Measurements from ENCODE around the gene RASAL3. TPM values are rescaled to one million over a fixed set of nuclear protein-coding genes. Genes with fewer than 3 reads are reported as not detected.

Gene RASAL3
- total RNA-seq, 1 experiment from 2014 or later = not detected

DNA sequence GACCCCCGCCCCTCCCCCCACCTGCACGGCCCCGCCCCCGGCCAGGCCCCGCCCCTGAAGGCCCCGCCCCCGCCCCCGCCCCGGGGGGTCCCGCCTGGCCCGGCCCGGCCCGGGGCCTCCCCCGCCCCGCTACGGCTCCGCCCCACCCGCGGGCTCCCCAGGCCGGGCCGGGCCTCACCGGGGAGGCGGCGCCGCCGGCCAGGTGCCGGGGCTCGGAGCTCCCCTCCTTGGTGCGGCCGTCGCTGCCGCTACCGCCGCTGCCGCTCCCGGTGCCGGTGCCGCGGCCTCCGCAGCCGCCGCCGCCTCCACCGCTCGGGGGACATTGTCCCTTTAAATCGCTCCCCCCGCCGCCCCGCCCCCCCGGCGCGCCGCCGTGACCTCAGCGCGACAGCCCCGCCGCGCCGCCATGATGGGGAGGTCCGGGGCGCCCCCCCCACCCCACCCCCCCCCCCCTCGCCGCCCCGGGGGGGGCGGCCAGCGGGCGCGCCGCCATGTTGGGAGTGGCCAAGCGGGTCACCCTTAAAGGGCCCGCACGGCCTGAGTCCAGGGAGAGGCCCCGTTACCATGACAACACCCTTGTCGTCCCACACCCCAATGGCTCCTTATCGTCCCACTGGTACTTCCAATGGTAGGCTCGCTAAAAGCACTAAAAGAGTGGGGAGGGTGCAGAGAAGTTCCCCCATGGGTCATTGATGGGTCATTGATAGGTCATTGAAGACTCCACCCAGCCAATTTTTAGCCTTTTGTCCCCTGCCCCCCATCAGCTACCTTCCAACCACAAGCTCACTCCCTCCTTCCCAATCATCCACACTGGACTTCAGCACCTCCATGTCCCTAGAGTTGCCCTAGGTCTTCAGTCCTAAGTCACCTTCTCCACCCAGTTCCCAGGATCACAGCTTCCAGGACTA is 14.5 kb downstream of the RASAL3 start, which contains the start of gene WIZ:
Gene WIZ, minus strand, starts transcription at position 337 of the 908 bp plus-strand sequence. CDS start 1,649 bp downstream, outside the sequence.
- peak; percentile 14 for DNase-seq (ENCODE audit: low spot score)

DNA sequence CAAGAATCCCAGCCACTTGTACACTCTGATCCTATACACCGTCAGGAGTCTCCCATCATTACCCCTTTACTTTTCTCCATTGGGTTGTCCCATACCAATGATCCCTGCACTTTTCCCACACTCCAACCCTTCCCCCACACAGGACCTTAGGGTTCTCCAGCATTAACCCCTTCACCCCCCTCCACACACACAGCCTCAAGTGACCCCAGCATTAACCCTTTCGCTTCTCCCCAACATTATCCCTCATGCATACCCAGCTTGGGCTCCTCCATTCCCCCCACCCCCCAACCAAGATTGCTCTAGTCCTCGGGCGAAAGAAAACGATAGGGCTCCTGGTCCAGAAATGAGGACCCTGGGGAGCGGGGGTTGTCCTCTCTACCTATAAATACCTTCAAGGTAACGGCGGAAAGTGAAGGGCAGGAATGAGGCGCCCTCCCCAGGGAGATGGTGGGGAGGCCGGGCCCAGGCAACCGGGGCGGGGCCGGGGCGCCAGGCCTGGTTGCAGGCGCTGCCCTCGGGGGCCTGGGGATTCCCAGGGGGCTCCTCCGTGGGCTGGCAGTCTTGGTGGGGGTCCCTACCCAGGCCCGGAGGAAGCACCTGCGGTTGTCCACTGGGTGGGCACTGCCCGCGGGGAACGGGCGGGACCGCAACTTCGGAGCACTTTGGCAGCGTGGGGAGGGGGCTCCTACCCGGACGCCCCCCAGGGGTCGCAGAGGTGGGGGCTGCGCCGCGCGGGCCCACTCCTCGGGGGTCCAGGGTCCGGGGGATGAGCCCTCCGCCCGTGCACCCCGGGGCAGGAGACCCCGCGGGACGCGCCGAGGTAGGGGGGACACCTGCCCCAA is 15.3 kb downstream of the RASAL3 start:
- no peak for DNase-seq (ENCODE audit: low spot score)

DNA sequence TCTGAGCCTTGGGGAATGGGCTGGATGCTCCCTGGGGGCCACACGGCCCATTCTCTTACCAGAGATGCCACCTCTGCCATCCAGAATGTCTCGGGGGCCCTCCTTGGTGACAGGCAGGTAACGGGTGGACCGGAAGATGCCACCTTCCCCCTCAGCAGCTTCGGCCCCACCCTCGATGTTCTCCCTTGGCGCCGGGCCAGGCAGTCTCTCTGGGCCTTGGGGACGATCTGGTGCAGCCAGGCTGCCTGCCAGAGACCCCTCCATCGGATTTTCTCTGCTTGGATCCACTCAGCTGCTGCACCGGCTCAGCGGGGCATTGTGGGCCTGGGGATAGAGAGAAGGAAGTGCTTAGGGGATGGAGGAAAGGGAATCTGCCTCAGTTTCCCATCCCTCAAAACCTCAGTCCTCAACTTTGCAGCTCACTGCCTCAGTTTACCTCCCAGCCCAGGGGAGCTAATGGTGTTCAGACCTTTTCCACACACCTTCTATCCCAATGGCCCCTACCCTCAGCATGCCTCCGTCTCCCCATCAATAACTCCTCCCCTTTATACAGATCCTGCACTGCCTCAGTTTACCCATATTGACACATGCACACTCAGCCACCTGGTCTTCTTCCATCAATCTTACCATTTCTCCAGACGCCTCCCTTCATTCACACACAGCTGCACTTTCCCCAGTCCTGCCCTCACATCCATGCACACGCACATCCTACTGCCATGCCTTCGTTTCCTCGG is 16.1 kb downstream of the RASAL3 start:
- no peak for DNase-seq (ENCODE audit: low spot score)

DNA sequence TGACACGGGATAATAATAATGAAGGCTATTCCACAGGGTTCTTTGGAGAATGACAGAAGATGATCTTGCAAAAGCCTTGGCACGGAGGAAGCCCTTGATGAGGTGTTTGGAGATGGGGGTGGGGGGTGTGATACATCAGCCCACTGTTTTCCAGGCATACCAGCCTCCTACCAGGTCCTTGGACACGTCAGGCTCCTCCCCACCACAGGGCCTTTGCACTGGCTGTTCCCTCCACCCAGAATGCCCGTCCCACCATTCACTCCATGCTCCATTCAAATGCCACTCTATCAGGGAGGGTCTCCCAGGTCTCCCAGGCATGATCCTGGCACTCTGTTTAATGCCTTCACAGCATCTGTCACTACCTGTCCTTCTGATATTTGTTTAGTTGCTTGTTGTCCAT is 17.3 kb downstream of the RASAL3 start:
- DNase-seq (ENCODE audit: low spot score) = no peak

DNA sequence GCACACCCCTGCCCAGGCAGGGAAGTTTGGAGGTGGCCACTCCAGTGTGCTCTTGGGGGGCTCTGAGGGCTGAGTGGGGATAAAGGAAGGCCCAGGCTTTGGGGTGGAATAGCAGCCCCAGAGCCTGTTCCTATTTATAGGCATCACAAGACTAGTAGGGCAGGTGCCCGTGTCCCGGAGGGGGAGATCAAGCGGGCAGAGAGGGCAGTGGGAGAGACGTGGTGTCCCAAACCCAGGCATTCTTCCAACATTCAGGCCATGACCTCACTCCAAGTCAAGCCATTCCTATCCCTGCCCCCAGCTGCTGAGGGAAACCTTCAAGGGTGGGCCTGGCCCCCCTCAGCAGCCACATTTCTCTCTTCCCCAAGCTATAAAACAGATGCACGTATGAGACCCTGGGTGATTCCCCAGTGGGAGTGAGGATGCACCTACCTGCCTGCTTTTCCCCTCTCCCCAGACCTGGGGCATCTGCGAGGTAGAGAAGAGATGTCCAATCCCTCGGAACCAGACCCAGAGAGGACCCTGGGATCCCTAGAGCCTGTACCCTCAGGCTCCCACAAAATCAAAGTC is 18.5 kb downstream of the RASAL3 start:
- DNase-seq (ENCODE audit: low spot score) = no peak

DNA sequence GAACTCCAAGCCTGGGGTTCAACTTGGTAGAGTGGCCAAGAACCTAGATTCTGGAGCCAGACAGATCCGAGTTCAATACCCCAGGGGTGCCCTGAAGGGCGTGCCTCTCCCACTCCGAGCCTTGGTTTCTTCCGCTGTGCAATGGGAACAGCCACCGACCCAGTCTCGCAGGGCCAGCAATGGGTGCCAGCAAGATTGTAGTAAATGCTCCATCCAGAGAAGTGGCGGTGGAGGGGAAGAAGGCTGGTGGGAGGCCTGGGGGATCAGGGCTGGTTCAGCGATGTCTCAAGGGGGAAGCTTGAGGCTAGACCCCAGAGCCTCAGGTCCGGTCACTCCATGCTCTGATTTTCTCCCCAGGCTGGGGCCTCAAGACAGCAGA is 19.1 kb downstream of the RASAL3 start:
- no peak for DNase-seq (ENCODE audit: low spot score)

DNA sequence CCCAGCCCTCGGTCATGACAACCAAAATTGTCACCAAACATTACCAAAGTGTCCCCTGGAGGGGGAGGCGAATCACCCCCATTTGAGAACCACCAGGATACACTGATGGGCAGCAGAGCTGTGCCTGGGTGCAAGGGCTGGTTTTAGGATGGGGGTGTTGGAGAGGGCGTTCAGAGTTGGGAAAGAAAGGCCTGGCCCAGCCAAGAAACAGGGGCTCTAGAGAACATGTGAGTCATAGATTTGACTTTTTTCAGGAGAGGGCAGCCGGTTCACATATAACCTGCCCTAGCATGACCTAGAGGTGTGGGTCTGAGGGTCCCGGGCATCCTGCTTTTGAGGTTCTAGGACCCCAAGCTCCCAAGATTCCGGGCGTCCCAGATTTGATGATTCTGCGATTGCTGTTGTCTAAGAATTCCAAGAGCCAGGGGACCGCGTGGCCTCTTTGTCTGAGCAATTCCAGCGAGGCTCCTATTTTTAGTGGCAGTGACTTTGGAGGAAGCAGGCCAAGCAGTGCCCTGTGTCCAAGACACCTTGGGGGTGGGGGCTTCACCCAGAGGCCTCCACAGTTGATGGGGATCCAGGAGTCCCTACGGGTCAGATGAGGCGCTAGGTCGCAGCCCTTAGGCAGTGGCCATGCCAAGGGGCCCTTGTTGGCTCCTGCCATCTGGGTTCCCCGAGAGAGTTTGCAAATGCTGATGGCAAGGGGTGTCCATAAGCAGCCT is 19.7 kb downstream of the RASAL3 start:
- DNase-seq (ENCODE audit: low spot score) = no peak

DNA sequence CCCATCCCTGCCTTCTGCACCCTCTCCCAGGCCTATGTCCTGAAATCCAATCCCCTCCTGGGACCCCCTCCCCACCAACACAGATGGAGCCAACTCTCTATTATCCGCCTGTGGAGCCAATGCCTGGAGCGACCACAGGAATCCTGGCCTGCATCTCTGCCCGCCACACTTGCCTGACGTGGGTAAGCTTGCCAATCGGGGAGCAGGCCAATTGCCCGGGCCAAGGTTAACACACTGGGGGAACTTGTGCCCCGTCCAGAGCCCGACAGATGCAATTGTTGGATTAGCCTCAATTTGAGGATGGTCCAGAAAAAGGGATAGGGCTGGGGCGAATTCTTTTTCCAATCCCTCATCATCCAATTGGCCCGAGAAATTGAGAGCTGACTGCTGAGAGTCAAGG is 20.5 kb downstream of the RASAL3 start:
- no peak for DNase-seq (ENCODE audit: low spot score)

DNA sequence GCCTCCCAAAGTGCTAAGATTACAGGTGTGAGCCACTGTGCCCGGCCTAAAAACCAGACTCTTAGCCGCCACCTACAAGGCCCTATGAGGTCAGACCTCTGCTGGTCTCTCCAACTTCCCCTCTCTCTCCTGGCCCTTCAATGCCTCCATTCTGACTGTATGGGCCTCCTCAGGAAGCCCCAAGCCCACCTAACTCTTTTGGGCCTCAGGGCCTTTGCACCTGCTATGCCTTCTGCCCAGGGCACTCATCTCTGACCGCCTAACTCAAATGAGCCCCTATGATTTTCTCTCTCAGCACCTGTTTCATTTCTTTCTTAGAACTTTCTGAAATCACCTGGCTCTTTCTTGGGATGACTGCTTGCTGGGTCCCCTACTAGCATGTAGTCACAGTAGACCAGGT is 21.0 kb downstream of the RASAL3 start:
- DNase-seq (ENCODE audit: low spot score) = no peak

DNA sequence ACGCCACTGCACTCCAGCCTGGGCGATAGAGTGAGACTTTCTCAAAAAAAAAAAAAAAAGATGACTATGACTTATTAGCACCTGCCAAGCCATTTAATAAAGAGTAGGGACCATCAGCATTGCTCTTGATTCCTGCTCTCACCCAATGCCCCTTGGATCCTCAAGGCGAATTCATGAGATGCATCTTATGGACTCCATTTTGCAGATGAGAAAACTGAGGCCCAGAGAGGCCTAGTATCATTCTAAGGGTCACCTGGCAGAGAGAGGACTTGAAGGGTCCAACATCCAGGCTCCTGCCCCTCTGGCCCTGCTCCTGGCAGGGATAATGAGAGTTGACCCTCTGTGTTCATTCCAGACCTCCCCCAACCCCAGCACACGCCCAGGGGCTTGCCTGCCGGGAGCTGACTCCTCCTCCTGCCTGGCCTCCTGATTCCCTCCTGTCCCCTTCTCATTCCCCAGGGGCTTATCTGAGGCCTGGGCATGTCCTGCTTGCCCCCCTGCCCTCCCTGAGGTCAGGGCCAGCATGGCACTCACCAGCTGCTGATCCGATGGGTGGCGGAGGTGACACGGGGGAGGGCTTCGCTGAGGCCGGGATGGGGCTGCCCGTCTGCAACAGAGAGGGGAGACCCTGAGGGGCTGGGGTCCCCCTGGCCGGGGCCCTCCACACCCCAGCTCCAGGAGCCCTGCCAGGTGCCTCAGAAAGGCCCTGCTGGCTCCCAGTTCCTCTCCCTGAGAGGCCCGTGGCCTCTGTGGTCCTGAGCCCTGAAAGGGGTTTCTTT is 22.0 kb downstream of the RASAL3 start:
- no peak for DNase-seq (ENCODE audit: low spot score)

DNA sequence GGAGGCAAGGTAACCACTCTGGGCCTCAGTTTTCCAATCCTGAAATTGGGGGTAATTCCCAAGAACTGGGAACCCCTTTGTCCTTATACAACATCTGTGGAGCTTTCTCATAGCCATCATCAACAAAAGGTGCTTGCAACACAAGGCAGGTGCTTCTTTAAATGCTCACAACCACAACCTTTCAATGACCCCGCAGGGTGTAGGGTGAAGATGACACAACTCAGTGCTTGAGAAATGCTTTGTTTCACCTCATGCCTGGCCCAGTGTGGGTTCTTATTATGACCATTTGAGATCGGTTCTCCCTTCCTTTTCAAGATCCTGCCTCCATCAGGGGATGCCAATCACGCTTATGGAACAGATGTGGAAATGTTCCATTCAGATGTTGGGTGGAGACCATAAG is 23.0 kb downstream of the RASAL3 start:
- no peak for DNase-seq (ENCODE audit: low spot score)

DNA sequence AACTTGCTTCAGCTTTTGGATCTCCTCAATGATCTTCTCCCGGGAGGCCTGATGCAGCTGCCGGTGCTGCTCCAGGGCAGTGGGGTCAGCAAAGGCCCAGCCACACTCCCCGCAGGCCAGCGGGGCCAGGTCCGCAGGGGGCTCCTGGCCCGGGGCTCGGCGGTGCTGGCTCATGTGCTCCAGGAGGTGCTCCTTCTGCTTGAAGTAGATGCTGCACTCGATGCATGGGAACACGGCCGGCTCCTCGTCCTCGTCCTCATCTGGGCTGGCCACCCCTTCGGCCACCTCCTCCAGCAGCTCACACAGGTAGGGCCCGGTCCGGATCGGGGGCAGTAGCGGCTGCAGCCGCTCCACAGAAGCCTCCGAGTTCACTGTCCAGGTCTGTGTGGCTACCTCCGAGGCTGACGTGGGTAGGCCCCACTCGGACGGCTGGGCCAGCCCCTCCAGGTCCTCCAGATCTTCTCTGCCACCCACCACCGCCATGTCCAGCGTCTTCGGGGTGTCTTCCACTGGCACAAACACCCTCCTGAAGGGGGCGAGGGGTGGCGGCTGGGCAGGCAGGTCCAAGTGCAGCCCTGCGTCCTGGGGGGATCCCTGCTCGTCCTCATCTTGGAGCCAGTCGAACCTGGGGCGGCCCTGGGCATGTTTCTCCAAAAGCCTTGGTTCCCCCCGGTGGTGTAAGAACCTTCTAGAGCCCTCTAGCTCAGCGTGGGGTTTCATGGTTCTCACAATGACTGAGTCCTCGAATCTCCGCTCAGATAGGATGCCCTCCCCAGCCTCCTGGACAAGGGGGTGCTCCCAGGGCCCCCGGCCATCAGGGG is 24.3 kb downstream of the RASAL3 start:
- DNase-seq (ENCODE audit: low spot score) = no peak

DNA sequence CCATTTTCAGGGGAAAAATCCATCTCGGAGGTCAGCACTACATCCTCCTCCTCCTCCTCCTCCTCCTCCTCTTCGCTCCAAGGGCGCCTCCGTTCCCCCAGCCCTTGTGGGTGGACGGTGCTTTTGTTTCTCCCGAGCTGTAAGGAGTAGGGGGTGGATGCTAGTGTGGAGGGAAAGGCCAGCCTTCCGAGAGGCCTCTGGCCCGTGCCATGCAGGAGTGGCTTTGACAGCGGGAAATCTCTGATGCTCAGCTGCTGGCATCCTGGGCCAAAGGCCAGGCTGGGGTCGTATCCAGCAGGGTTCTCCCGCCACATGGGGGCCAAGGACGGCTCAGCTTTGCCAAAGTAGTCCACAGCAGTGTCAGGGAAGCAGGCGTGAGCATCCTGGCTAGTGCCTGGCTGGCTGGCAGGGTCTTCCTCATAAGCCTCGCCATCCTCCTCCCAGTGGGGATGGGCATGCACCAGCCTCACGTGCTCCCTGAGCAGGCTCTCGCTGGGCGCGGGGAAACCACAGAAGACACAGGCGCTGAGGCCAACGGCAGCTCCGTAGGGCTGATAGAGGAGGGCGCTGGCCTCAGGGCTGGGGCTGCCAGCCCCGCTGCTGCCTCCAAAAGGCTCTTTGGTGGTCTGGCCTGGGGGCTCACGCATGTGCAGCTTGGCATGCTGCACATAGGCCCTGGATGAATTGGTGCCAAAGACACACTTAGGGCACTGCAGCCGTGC is 25.1 kb downstream of the RASAL3 start:
- no peak for DNase-seq (ENCODE audit: low spot score)

DNA sequence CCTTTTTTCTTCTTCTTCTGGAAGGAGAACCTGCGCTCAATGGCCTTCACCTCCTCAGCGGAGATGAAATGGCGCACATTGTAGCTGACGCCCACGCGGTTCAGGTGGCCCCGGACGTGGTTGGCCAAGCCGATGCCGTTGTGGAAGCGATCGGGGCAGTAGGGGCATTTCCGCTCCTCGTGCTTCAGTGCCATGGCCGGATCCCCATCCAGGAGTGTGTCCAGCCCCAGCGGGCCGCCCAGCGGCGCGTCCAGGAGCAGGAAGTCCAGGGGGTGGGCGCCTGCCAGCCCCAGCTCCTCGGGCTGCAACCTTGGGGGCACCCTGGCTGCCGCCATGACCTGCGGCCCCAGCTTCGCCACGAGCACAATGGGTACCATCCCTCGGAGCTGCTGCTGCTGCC is 25.8 kb downstream of the RASAL3 start:
- no peak for DNase-seq (ENCODE audit: low spot score)

DNA sequence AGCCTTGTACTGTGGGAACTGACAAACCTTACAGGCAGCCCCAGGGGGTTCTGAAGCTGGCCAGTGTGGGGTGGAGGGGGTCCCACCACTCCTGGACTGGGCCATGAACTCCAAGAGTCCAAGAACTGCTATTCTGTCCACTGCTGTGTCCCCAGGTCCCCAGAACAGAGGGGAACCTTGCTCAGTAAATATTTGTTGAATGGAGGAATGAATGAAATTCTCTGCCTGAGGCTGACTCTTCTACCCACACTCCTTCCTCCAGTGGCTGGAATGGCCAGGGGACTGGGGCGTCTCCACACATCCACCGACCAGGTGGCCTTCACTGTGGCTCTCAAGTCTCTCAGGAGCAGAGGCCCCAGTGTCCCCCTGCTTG is 26.2 kb downstream of the RASAL3 start:
- no peak for DNase-seq (ENCODE audit: low spot score)

DNA sequence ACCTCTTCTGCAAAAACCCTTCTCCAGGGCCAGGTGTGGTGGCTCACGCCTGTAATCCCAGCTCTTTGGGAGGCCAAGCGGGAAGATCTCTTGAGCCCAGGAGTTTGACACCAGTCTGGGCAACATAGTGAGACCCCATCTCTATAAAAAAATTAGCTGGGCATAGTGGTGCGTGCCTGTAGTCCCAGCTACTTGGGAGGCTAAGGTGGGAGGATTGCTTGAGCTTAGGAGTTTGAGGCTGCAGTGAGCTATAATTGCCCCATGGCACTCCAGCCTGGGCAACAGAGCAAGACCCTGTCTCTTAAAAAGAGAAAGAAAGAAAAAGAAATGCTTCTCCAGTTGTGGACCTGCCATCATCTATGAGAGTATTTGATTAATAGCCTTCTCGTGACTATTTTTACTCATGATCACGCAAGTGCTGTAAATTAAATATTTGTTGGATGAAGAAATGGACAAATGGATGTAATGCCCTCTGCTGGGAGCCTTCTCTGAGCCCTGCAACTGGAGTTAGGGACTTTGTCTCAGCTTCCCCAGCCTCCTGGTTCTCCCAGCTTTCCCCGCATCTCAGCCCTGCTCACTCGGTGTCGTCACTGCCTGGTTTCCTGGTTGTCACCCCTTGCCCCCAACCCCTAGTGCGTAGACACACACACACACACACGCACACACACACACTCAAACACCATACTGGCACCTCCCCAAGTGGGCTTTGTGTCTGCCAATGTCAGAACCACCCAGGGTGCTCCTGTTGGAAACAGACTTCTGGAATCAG is 26.8 kb downstream of the RASAL3 start:
- DNase-seq (ENCODE audit: low spot score) = no peak

DNA sequence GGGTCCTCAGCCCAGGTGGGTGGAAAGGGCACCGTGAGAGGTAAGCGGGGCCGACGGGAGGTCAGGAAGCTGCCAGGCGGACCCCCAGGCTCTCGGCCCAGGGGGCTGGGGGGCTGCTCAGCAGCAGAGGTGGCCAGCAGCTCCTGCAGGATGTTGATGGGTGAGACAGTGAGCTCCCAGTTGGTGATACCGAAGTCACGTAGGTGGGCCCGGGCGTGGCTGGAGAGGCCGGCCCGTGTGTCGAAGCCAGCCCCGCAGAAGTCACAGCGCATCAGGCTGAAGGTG is 27.6 kb downstream of the RASAL3 start:
- DNase-seq (ENCODE audit: low spot score) = no peak
